ENCODE results near the gene SRD5A2.

The SRD5A2 gene, protein sequence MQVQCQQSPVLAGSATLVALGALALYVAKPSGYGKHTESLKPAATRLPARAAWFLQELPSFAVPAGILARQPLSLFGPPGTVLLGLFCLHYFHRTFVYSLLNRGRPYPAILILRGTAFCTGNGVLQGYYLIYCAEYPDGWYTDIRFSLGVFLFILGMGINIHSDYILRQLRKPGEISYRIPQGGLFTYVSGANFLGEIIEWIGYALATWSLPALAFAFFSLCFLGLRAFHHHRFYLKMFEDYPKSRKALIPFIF

DNA sequence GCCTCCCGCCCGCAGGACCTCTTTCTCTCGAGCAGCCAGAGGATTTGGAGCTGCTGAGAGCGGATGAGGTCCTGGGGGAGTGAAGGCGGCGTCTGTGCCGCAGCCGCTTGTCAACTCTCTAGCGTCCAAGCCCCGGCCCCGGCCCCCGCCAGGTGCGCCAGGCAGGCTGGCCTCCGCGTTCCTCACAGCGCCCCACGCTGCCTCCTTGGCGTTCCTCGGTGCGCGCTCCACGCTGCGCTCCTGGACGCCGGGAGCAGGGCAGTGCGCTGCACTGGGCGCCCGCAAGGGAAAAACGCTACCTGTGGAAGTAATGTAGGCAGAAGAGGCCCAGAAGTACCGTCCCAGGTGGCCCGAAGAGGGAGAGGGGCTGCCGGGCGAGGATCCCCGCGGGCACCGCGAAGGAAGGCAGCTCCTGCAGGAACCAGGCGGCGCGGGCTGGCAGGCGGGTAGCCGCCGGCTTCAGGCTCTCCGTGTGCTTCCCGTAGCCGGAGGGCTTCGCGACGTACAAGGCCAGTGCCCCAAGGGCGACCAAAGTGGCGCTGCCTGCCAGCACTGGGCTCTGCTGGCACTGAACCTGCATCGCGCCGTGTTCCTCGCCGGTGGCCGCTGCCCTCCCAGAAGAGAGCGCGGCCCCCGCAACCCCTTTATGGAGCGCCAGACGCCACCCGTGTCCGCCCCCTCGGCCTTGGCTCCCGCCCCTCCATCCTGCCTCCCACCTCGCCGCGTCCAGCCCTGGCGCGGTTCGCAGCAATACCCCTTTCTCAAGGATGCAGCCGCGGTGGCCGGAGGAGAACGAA, at the start of gene SRD5A2:
Gene SRD5A2, minus strand, starts transcription at position 618 of the 797 bp plus-strand sequence. Its CDS starts 38 bp downstream, at position 580.
- TF ChIP-seq, protein P1, sequence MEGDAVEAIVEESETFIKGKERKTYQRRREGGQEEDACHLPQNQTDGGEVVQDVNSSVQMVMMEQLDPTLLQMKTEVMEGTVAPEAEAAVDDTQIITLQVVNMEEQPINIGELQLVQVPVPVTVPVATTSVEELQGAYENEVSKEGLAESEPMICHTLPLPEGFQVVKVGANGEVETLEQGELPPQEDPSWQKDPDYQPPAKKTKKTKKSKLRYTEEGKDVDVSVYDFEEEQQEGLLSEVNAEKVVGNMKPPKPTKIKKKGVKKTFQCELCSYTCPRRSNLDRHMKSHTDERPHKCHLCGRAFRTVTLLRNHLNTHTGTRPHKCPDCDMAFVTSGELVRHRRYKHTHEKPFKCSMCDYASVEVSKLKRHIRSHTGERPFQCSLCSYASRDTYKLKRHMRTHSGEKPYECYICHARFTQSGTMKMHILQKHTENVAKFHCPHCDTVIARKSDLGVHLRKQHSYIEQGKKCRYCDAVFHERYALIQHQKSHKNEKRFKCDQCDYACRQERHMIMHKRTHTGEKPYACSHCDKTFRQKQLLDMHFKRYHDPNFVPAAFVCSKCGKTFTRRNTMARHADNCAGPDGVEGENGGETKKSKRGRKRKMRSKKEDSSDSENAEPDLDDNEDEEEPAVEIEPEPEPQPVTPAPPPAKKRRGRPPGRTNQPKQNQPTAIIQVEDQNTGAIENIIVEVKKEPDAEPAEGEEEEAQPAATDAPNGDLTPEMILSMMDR (IDR thresholded peaks at IDR 0.05; ENCODE audit: borderline replicate concordance, insufficient read depth, low read depth, low read length), result no peak
- H3K4me3 ChIP-seq (ENCODE audit: low read depth, low read length), result no peak within 1 kb of the TSS

DNA sequence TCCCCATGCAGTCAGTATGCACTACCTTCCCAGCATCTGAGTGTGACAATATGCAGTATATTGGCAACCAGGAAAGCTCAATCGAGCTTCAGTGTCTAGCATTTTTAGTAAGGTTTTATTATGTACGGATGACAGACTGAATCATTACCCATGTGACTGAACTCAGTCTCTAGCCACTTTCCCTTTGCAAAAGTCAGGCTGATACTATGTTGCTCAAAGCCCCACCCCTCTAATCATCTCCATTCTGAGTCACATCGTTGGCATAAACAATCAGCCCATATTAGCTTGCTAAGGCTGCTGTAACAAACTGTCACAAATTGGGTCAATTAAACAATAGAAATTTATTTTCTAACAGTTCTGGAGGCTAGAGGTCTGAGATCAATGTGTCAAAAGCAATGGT, 25.8 kb upstream of the SRD5A2 start:
- TF ChIP-seq, protein P1 (IDR thresholded peaks at IDR 0.05; ENCODE audit: borderline replicate concordance, insufficient read depth, low read depth, low read length), result no peak
- H3K4me3 ChIP-seq (ENCODE audit: low read depth, low read length), result no peak overlapping the region

DNA sequence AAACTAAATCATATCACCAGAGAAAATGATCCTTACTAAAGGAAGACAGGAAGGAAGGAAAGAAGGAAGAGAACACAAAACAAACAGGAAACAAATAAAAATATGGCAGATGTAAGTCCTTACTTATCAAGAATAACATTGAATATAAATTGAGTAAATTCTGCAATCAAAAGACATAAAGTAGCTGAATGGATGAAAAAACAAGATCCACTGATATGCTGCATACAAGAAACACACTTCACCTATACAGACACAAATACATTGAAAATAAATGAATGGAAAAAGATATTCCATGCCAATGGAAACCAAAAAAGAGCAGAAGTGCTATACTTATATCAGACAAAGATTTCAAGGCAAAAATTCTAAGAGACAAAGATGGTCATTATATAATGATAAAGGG, 18.0 kb upstream of the SRD5A2 start:
- TF ChIP-seq, protein P1 (IDR thresholded peaks at IDR 0.05; ENCODE audit: borderline replicate concordance, insufficient read depth, low read depth, low read length), result no peak

DNA sequence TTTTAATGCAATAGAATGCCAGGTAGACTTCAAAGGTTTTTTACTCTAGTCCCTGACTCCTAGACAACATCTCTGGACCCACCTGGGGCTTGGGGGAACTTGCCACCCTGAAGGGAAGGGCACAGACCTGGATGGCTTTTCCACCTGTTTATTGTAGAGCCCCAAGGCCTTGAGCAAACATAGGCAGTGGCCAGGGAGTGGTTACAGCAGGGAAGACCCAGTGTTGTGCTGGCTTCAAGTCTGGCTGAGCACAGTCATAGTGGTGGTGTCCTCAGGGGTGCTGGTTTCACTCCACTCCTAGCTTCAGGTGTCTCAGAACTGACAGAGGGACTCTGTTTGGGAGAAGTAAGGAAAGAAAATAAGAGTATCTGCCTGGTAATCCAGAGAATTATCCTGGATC, 5.5 kb upstream of the SRD5A2 start:
- H3K4me3 ChIP-seq (ENCODE audit: low read depth, low read length), result no peak overlapping the region
- TF ChIP-seq, protein P1 (IDR thresholded peaks at IDR 0.05; ENCODE audit: borderline replicate concordance, insufficient read depth, low read depth, low read length), result no peak

More for the DNA sequence above, 18.0 kb upstream of the SRD5A2 start:
- no peak overlapping the region for H3K4me3 ChIP-seq (ENCODE audit: low read depth, low read length)

DNA sequence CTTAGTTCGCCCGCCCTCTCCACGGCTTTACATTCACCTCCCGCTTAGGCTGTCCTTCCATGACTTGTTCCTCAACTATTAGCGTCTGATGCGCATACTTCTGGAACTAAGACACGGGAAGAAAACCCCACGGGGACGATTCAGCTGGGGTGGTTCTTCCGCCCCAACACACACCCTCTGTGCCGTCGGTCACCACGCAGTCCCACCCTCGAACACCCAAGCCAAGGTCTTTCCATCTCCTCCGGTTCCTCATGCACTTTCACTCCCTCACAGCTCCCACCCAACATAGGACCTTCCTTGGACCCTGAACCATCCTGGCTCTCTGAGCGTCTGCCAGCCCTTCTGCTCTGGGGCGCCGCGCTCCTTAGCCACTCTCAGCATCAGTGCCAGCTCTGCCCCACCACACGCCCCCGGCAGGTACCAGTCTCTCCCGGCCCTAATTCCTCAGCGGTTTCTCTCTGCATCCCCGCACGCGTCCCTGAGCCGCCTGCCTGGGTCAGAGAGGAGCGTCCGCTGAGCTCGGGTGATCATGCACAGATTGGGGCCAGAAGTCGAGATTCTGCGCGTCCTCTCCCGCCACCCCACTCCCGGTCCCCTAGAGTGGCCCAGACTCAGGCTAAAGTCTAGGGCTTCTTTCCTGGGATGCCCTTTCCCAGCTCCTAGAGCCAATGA, 522 bp upstream of the SRD5A2 start:
- TF ChIP-seq, protein P1 (IDR thresholded peaks at IDR 0.05; ENCODE audit: borderline replicate concordance, insufficient read depth, low read depth, low read length), result no peak
- H3K4me3 ChIP-seq (ENCODE audit: low read depth, low read length), result no peak overlapping the region

DNA sequence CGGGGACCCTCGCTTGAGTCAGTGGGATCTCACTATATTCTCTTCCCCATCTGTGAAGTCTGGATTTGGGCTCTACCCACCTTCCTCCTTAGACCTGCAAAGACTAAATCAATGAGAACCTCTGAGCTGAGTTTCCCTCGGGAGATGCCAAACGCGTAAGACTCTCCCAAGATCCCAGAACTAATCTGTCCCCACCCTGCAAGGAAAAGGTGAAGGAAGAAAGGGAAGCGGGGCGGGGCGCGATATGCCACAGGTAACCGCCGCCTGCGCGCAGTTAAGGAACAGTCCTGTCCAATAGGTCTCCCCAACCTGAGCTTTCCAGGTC, 780 bp downstream of the SRD5A2 start:
- TF ChIP-seq, protein P1 (IDR thresholded peaks at IDR 0.05; ENCODE audit: borderline replicate concordance, insufficient read depth, low read depth, low read length), result no peak
- H3K4me3 ChIP-seq (ENCODE audit: low read depth, low read length), result no peak overlapping the region
